BJ (cell line): Measurements from ENCODE around the gene FAR2. TPM values are rescaled to one million over a fixed set of nuclear protein-coding genes. Genes with fewer than 3 reads are reported as not detected.

ENCODE experiments used
- CTCF ChIA-PET: fragments of 350-600 bp; formaldehyde crosslinking; extraction: SDS; loops from one replicate; lab custom pipeline; 2021; ENCODE audit warnings: antibody characterized with exemption, inconsistent platforms; lab: Yijun Ruan, JAX
- POLR2A ChIA-PET: fragments of 300-600 bp; sonication (Branson Sonifier 250); formaldehyde crosslinking; extraction: SDS; loops from one replicate; lab custom pipeline; 2021; ENCODE audit warnings: antibody characterized with exemption; lab: Charles Lee
- DNase-seq: peaks from one replicate; pipeline ENCODE4 v3.0.0-alpha.2; 2011; ENCODE audit warnings: low read depth
- H3K27me3 ChIP-seq: 2 replicates; pipeline ENCODE4 v1.6.0; 2011; ENCODE audit warnings: low read length; ENCODE audit not compliant: control insufficient read depth, insufficient read depth
- H3K36me3 ChIP-seq: 2 replicates; pipeline ENCODE4 v1.5.1; 2011; ENCODE audit warnings: low read length; ENCODE audit not compliant: control insufficient read depth, insufficient read depth
- H3K4me3 ChIP-seq: 2 replicates; pipeline ENCODE4 v1.5.1; 2011; ENCODE audit warnings: low read depth, mild to moderate bottlenecking, control low read depth, low read length
- polyA plus RNA-seq: library from polyadenylated mRNA; depleted of rRNA; stranded (reverse); fragments of >200 nt; gene quantifications from 2 replicates; pipeline ENCODE4 v1.2.3, GENCODE V29; 2011
- TF ChIP-seq, protein P1 (sequence below): IDR thresholded peaks from 2 replicates; pipeline ENCODE4 v1.5.1; 2011; ENCODE audit warnings: low read depth, mild to moderate bottlenecking, control low read depth, inconsistent platforms, low read length, moderate library complexity; ENCODE audit not compliant: insufficient read depth

FAR2 gene
- polyA plus RNA-seq, 1 experiment: 17.1 TPM

DNA sequence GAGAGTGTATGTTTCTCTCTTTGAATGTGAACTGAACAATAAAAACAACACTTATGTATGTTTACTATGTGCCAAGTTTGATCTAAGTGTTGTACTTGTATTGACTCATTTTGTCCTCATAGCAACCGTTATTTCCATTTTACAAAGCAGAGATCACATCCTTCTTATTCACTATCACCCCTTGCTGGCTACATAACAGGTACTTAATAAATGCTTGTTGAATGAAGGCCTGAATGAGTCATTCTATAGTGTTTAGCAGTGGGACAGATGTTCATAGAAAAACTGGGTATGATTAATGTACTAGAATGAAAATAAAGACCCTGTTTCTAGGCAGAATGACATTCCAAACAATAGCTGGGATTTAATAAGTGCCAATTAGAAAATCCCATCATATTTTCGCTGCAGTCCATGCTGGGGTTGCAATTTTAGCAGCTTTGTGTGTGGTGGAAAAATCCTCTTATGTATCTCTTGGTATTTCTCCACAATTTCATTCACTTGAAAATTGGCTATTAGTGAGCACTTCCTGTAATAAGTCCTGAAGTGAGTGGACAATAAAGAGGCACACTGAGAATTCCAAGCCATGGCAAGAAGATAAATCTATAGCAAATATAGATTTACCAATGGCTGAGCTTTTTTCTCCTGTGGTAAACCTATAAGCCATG is 86.0 kb downstream of the FAR2 start:
- ChIA-PET POLR2A (no interaction called here), CTCF (interaction anchor here (0.5 kb wide), 1 partner anchor 160 kb away, joined by 3 read pairs; no protein-coding TSS in a partner anchor)
- Histone ChIP-seq H3K36me3 (no peaks in the 10 kb centered on the region), H3K27me3 (no peaks in the 10 kb centered on the region), H3K4me3 (no peak overlapping the region)
- DNase-seq: no peak
- TF ChIP-seq, protein P1, sequence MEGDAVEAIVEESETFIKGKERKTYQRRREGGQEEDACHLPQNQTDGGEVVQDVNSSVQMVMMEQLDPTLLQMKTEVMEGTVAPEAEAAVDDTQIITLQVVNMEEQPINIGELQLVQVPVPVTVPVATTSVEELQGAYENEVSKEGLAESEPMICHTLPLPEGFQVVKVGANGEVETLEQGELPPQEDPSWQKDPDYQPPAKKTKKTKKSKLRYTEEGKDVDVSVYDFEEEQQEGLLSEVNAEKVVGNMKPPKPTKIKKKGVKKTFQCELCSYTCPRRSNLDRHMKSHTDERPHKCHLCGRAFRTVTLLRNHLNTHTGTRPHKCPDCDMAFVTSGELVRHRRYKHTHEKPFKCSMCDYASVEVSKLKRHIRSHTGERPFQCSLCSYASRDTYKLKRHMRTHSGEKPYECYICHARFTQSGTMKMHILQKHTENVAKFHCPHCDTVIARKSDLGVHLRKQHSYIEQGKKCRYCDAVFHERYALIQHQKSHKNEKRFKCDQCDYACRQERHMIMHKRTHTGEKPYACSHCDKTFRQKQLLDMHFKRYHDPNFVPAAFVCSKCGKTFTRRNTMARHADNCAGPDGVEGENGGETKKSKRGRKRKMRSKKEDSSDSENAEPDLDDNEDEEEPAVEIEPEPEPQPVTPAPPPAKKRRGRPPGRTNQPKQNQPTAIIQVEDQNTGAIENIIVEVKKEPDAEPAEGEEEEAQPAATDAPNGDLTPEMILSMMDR: no peak

DNA sequence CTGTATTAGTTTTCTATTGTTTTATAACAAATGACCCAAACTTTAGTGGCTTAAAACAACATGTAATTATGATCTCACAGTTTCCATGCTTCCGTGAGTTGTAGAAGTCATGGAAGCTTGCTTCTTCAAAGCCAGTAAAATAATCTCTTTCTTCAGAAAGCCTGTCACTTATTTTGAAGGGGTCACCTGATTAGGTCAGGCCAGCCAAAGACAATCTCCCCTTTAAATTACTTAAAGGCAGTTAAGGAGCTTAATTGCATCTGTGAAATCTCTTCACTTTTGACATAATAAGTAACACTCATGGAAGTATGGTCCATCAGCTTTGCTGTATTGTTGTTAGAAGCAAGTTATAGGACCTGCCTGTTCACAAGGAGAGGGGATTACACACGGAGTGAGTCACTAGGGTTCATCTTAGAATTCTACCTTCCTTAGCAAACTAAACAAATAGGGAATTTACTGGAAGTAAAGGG is 89.8 kb downstream of the FAR2 start:
- H3K4me3 ChIP-seq: no peak overlapping the region
- no peak for DNase-seq
- ChIA-PET CTCF (interaction anchor here (0.8 to 0.9 kb wide), 2 partner anchors 23 to 41 kb away, joined by 3 read pairs; no protein-coding TSS in a partner anchor), POLR2A (no interaction called here)
- no peaks in the 10 kb centered on the region for H3K36me3 ChIP-seq
- no peaks in the 10 kb centered on the region for H3K27me3 ChIP-seq
- TF ChIP-seq, protein P1: no peak

DNA sequence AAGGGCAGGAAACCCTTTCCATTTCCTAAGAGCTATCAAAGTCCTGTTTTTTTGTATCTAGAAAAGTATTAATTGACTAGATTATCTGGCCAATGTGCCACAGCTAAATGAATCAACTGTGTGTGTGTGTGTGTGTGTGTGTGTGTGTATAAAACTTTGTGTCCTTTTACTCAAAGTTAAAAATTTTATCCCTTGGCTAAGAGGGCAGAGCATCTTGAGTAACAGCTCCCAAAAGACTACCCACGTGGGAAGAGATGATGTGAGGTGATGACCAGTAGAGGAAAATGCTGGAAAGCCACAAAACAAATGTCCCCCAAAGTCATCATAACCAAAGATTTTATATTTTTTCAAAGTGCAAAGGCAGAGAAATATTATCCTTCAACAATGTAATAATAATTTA is 90.3 kb downstream of the FAR2 start:
- POLR2A ChIA-PET: no interaction called here
- no peaks in the 10 kb centered on the region for H3K27me3 ChIP-seq

DNA sequence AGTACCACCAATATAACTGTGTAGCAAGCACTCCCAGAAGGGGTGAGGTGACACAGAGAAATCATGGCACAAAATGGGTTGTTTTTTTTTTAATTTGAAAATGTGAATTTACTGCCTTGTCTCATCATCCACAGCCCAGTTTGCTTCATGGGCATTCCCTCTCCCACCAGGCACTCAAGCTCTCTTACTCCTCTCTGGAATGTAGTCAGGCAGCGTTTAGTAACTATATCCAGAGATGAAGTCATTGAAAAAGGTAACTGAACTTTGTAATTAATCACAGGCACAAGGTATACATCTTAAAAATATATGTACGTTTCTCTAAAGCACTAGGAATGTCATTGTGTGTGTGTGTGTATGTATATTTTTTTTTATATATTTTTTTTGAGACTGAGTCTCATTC is 91.4 kb downstream of the FAR2 start:
- DNase-seq: no peak
- Histone ChIP-seq H3K4me3 (no peak overlapping the region), H3K27me3 (no peaks in the 10 kb centered on the region), H3K36me3 (no peaks in the 10 kb centered on the region)
- POLR2A ChIA-PET: no interaction called here
- CTCF ChIA-PET: no interaction called here
- TF ChIP-seq, protein P1: no peak

More for the DNA sequence above, 90.3 kb downstream of the FAR2 start:
- CTCF ChIA-PET: interaction anchor here (0.8 to 0.9 kb wide), 2 partner anchors 23 to 40 kb away, joined by 3 read pairs; no protein-coding TSS in a partner anchor
- TF ChIP-seq, protein P1: no peak
- Histone ChIP-seq H3K4me3 (no peak overlapping the region), H3K36me3 (no peaks in the 10 kb centered on the region)
- no peak for DNase-seq

DNA sequence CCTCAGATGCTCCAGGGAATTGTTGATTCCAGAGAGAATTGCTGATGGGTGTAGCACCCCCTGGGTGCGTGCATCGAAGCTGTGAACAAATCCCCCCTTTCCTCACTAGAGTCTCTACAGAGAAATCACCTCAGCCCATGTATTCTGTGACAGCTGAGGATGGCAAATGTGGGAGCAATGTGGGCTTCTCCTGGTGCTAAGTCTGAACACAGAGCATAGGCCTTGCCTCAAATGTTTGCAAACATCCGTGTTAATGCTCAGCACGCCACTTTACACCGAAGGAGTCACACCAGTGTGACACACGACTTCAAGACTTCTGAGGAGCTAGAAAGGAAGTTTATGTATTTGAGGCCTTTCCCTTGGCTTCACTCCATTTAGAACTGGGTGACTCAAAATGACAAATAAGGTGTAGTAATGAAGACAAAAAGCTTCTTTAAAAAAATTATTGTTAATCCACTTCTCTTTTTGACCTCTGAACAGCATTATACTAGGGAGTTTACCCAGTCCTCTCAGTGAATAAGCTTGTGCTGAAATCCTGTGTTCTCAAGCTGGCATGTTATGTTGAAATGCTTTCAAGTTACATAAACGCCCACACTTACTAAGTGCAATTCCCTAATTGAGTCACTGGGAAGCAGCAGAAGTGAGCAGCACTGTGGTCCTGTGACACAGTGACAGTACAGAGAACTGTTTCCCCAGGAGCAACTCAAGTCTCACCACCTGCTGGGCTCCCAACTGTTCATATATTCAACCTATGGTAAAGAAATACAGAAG is 92.9 kb downstream of the FAR2 start:
- POLR2A ChIA-PET: no interaction called here

More for the DNA sequence above, 92.9 kb downstream of the FAR2 start:
- TF ChIP-seq, protein P1: peak; percentile 19; the same call in 1 of the 2 replicates
- Histone ChIP-seq H3K36me3 (no peaks in the 10 kb centered on the region), H3K4me3 (no peak overlapping the region), H3K27me3 (no peaks in the 10 kb centered on the region)
- peak; percentile 51 for DNase-seq
- CTCF ChIA-PET: interaction anchor here (1.0 kb wide), 1 partner anchor 10 kb away, joined by 6 read pairs; no protein-coding TSS in a partner anchor
